HL-60/S4 (cell line): ENCODE data around the gene ADAM22.
"Not testable (repeated sequence)": the region's sequence is repeated elsewhere in the genome, so short reads cannot be mapped to it uniquely, and the experiment has no call there.

Experiments
- in situ Hi-C: fragments of 300-500 bp; cut with MboI; formaldehyde crosslinking; loops from 2 replicates; pipeline ENCODE4 v1.14.3; 2022; ENCODE audit warnings: low sequenced_read_pairs

ADAM22 gene

GRCh38 chr7:87933953-87934698 is at the start of gene ADAM22:
TSS of gene ADAM22 (plus strand) at chr7:87934251. CDS start at chr7:87934466, 215 bp downstream.
- in situ Hi-C loops: no loop called here

- in situ Hi-C loops: loop anchor here (10.0 kb wide), 1 partner anchor 80 kb away; no protein-coding TSS in a partner anchor
These were observed 49.0 kb upstream of the ADAM22 start for GRCh38 chr7:87885018-87885417.

GRCh38 chr7:87886875-87887274 is 47.2 kb upstream of the ADAM22 start:
- in situ Hi-C loops: loop anchor here (10.0 kb wide), 1 partner anchor 82 kb away; no protein-coding TSS in a partner anchor

- in situ Hi-C loops: no loop called here
These were observed 38.7 kb upstream of the ADAM22 start for GRCh38 chr7:87895363-87895762.

- in situ Hi-C loops: no loop called here
These were observed 34.8 kb upstream of the ADAM22 start for GRCh38 chr7:87899255-87899654.

GRCh38 chr7:87907136-87907906 is 26.7 kb upstream of the ADAM22 start:
- in situ Hi-C loops: not testable (repeated sequence)

- in situ Hi-C loops: not testable (repeated sequence)
These were observed 25.2 kb upstream of the ADAM22 start for GRCh38 chr7:87908814-87909213.

- in situ Hi-C loops: no loop called here
These were observed 21.9 kb upstream of the ADAM22 start for GRCh38 chr7:87912121-87912520.

- in situ Hi-C loops: no loop called here
These were observed 15.3 kb upstream of the ADAM22 start for GRCh38 chr7:87918740-87919139.

GRCh38 chr7:87919875-87920274 is 14.2 kb upstream of the ADAM22 start:
- in situ Hi-C loops: no loop called here

- in situ Hi-C loops: no loop called here
These were observed 13.5 kb upstream of the ADAM22 start for GRCh38 chr7:87920578-87920977.

- in situ Hi-C loops: not testable (repeated sequence)
These were observed 11.2 kb upstream of the ADAM22 start for GRCh38 chr7:87922759-87923395.

GRCh38 chr7:87926581-87927461 is 7.2 kb upstream of the ADAM22 start:
- in situ Hi-C loops: no loop called here

GRCh38 chr7:87933605-87933952 is 472 bp upstream of the ADAM22 start:
- in situ Hi-C loops: no loop called here

- in situ Hi-C loops: no loop called here
These were observed 790 bp downstream of the ADAM22 start for GRCh38 chr7:87934699-87935383.

- in situ Hi-C loops: no loop called here
These were observed 1.3 kb downstream of the ADAM22 start for GRCh38 chr7:87935384-87935706.

GRCh38 chr7:87941138-87941537 is 7.1 kb downstream of the ADAM22 start:
- in situ Hi-C loops: no loop called here

- in situ Hi-C loops: no loop called here
These were observed 10.5 kb downstream of the ADAM22 start for GRCh38 chr7:87944547-87944946.

- in situ Hi-C loops: not testable (repeated sequence)
These were observed 11.9 kb downstream of the ADAM22 start for GRCh38 chr7:87945926-87946325.

GRCh38 chr7:87948371-87948770 is 14.3 kb downstream of the ADAM22 start:
- in situ Hi-C loops: no loop called here
